ENCODE measurements around the gene MOG.

The MOG gene

GRCh38 chr6:29637247-29637646, 19.6 kb upstream of the MOG start:
- DNase-seq = no peak
- peaks cover 0 to 12% (median 6%) of the 10 kb centered on the region in 4 experiments for H3K4me1 ChIP-seq (ENCODE audit: control extremely low read depth in 1 of 4, control insufficient read depth in 4 of 4, insufficient read depth in 4 of 4, low read length in 3 of 4)
- H3K27me3 ChIP-seq (replicated peaks in 2 of 5; ENCODE audit: control insufficient read depth in 4 of 5, insufficient read depth in 5 of 5, low read length in 4 of 5) = peaks cover 0 to 5% (median 0%) of the 10 kb centered on the region in 5 experiments
- no peak overlapping the region for H3K4me3 ChIP-seq (ENCODE audit: control insufficient read depth in 1 of 7, extremely low read depth in 1 of 7, insufficient read depth in 4 of 7, low read depth in 2 of 7, low read length in 6 of 7)
- no peak overlapping the region for H3K27ac ChIP-seq (ENCODE audit: insufficient read depth in 1 of 2, low read depth in 1 of 2, low read length in 2 of 2, poor library complexity in 1 of 2, severe bottlenecking in 2 of 2)
- CTCF ChIA-PET = interaction anchor here (5.1 kb wide), 1 partner anchor 17 kb away, joined by 24 read pairs; no protein-coding TSS in a partner anchor
- H3K9me3 ChIP-seq (ENCODE audit: control extremely low read depth in 1 of 5, control insufficient read depth in 4 of 5, insufficient read depth in 2 of 5, low read depth in 1 of 5, low read length in 4 of 5) = no peaks in the 10 kb centered on the region
- 100% methylated on average over 5 of the region's 9 CpGs for WGBS (ENCODE audit: insufficient coverage)
- POLR2A ChIA-PET = no interaction called here
- H3K36me3 ChIP-seq (ENCODE audit: control insufficient read depth in 4 of 4, insufficient read depth in 4 of 4, low read length in 3 of 4) = no peaks in the 10 kb centered on the region

GRCh38 chr6:29641430-29642148, 15.3 kb upstream of the MOG start:
- no peak for DNase-seq
- no peaks in the 10 kb centered on the region for H3K27me3 ChIP-seq (replicated peaks in 2 of 5; ENCODE audit: control insufficient read depth in 4 of 5, insufficient read depth in 5 of 5, low read length in 4 of 5)
- no peak overlapping the region for H3K4me3 ChIP-seq (ENCODE audit: control insufficient read depth in 1 of 7, extremely low read depth in 1 of 7, insufficient read depth in 4 of 7, low read depth in 2 of 7, low read length in 6 of 7)
- H3K4me1 ChIP-seq (ENCODE audit: control extremely low read depth in 1 of 4, control insufficient read depth in 4 of 4, insufficient read depth in 4 of 4, low read length in 3 of 4) = no peaks in the 10 kb centered on the region
- H3K9me3 ChIP-seq (ENCODE audit: control extremely low read depth in 1 of 5, control insufficient read depth in 4 of 5, insufficient read depth in 2 of 5, low read depth in 1 of 5, low read length in 4 of 5) = no peaks in the 10 kb centered on the region
- CTCF ChIA-PET = interaction anchor here (0.9 to 5.1 kb wide), 2 partner anchors 13 to 51 kb away, joined by 3 to 24 read pairs; no protein-coding TSS in a partner anchor
- POLR2A ChIA-PET = no interaction called here
- WGBS (ENCODE audit: insufficient coverage) = 39% methylated on average over 2 of the region's 3 CpGs
- H3K36me3 ChIP-seq (ENCODE audit: control insufficient read depth in 4 of 4, insufficient read depth in 4 of 4, low read length in 3 of 4) = no peaks in the 10 kb centered on the region
- H3K27ac ChIP-seq (ENCODE audit: insufficient read depth in 1 of 2, low read depth in 1 of 2, low read length in 2 of 2, poor library complexity in 1 of 2, severe bottlenecking in 2 of 2) = no peak overlapping the region

- no peaks in the 10 kb centered on the region for H3K9me3 ChIP-seq (ENCODE audit: control extremely low read depth in 1 of 5, control insufficient read depth in 4 of 5, insufficient read depth in 2 of 5, low read depth in 1 of 5, low read length in 4 of 5)
- WGBS (ENCODE audit: insufficient coverage) = 98% methylated on average over 19 of the region's 23 CpGs
- peak in 2 of 3 donors; percentile 37 to 42 for DNase-seq
- H3K27ac ChIP-seq (ENCODE audit: insufficient read depth in 1 of 2, low read depth in 1 of 2, low read length in 2 of 2, poor library complexity in 1 of 2, severe bottlenecking in 2 of 2) = no peak overlapping the region
- no peaks in the 10 kb centered on the region for H3K27me3 ChIP-seq (replicated peaks in 2 of 5; ENCODE audit: control insufficient read depth in 4 of 5, insufficient read depth in 5 of 5, low read length in 4 of 5)
- ChIA-PET CTCF (interaction anchor here (0.7 to 4.2 kb wide), 8 partner anchors 9 to 811 kb away, joined by 3 to 31 read pairs (median 4); no protein-coding TSS in a partner anchor), POLR2A (no interaction called here)
- H3K4me3 ChIP-seq (ENCODE audit: control insufficient read depth in 1 of 7, extremely low read depth in 1 of 7, insufficient read depth in 4 of 7, low read depth in 2 of 7, low read length in 6 of 7) = no peak overlapping the region
- H3K4me1 ChIP-seq (ENCODE audit: control extremely low read depth in 1 of 4, control insufficient read depth in 4 of 4, insufficient read depth in 4 of 4, low read length in 3 of 4) = peaks cover 3 to 12% (median 8%) of the 10 kb centered on the region in 4 experiments
- no peaks in the 10 kb centered on the region for H3K36me3 ChIP-seq (ENCODE audit: control insufficient read depth in 4 of 4, insufficient read depth in 4 of 4, low read length in 3 of 4)
Measured at GRCh38 chr6:29647927-29648642, 8.8 kb upstream of the MOG start.

GRCh38 chr6:29649701-29650673, 6.9 kb upstream of the MOG start:
- peaks cover 0 to 4% (median 0%) of the 10 kb centered on the region in 5 experiments for H3K27me3 ChIP-seq (replicated peaks in 2 of 5; ENCODE audit: control insufficient read depth in 4 of 5, insufficient read depth in 5 of 5, low read length in 4 of 5)
- no peaks in the 10 kb centered on the region for H3K36me3 ChIP-seq (ENCODE audit: control insufficient read depth in 4 of 4, insufficient read depth in 4 of 4, low read length in 3 of 4)
- ChIA-PET POLR2A (interaction anchor here (1.0 kb wide), 2 partner anchors 17 to 46 kb away, joined by 3 read pairs; partner anchors contain the start of gene GABBR1), CTCF (interaction anchor here (0.6 to 4.2 kb wide), 21 partner anchors 9 to 413 kb away, joined by 3 to 31 read pairs (median 4); partner anchors contain the start of gene OR2H2)
- peak; percentile 98 to 99 (median 99) for DNase-seq
- H3K4me1 ChIP-seq (ENCODE audit: control extremely low read depth in 1 of 4, control insufficient read depth in 4 of 4, insufficient read depth in 4 of 4, low read length in 3 of 4) = peaks cover 3 to 12% (median 8%) of the 10 kb centered on the region in 4 experiments
- peak overlapping the region; percentile 50 to 95 (median 82) for H3K4me3 ChIP-seq (ENCODE audit: control insufficient read depth in 1 of 7, extremely low read depth in 1 of 7, insufficient read depth in 4 of 7, low read depth in 2 of 7, low read length in 6 of 7)
- H3K9me3 ChIP-seq (ENCODE audit: control extremely low read depth in 1 of 5, control insufficient read depth in 4 of 5, insufficient read depth in 2 of 5, low read depth in 1 of 5, low read length in 4 of 5) = no peaks in the 10 kb centered on the region
- peak overlapping the region; percentile 89 to 92 for H3K27ac ChIP-seq (ENCODE audit: insufficient read depth in 1 of 2, low read depth in 1 of 2, low read length in 2 of 2, poor library complexity in 1 of 2, severe bottlenecking in 2 of 2)
- 0% methylated on average over 24 of the region's 33 CpGs for WGBS (ENCODE audit: insufficient coverage)

- no peak overlapping the region for H3K4me3 ChIP-seq (ENCODE audit: control insufficient read depth in 1 of 7, extremely low read depth in 1 of 7, insufficient read depth in 4 of 7, low read depth in 2 of 7, low read length in 6 of 7)
- H3K27me3 ChIP-seq (replicated peaks in 2 of 5; ENCODE audit: control insufficient read depth in 4 of 5, insufficient read depth in 5 of 5, low read length in 4 of 5) = peaks cover 0 to 7% (median 5%) of the 10 kb centered on the region in 5 experiments
- CTCF ChIA-PET = interaction anchor here (1.4 to 5.7 kb wide), 7 partner anchors 12 to 107 kb away, joined by 3 to 65 read pairs (median 5); partner anchors contain the start of gene OR2H2
- H3K27ac ChIP-seq (ENCODE audit: insufficient read depth in 1 of 2, low read depth in 1 of 2, low read length in 2 of 2, poor library complexity in 1 of 2, severe bottlenecking in 2 of 2) = no peak overlapping the region
- H3K36me3 ChIP-seq (ENCODE audit: control insufficient read depth in 4 of 4, insufficient read depth in 4 of 4, low read length in 3 of 4) = no peaks in the 10 kb centered on the region
- 63% methylated on average over 3 of the region's 8 CpGs for WGBS (ENCODE audit: insufficient coverage)
- peak; percentile 35 to 66 (median 59) for DNase-seq
- no peaks in the 10 kb centered on the region for H3K9me3 ChIP-seq (ENCODE audit: control extremely low read depth in 1 of 5, control insufficient read depth in 4 of 5, insufficient read depth in 2 of 5, low read depth in 1 of 5, low read length in 4 of 5)
- POLR2A ChIA-PET = interaction anchor here (0.6 kb wide), 1 partner anchor 37 kb away, joined by 3 read pairs; no protein-coding TSS in a partner anchor
- H3K4me1 ChIP-seq (ENCODE audit: control extremely low read depth in 1 of 4, control insufficient read depth in 4 of 4, insufficient read depth in 4 of 4, low read length in 3 of 4) = peaks cover 3 to 12% (median 8%) of the 10 kb centered on the region in 4 experiments
Measured at GRCh38 chr6:29651413-29652197, 5.3 kb upstream of the MOG start.

- 97% methylated on average over 8 of the region's 10 CpGs for WGBS (ENCODE audit: insufficient coverage)
- Histone ChIP-seq H3K4me1 (ENCODE audit: control extremely low read depth in 1 of 4, control insufficient read depth in 4 of 4, insufficient read depth in 4 of 4, low read length in 3 of 4) (peaks cover 3 to 12% (median 8%) of the 10 kb centered on the region in 4 experiments), H3K9me3 (ENCODE audit: control extremely low read depth in 1 of 5, control insufficient read depth in 4 of 5, insufficient read depth in 2 of 5, low read depth in 1 of 5, low read length in 4 of 5) (no peaks in the 10 kb centered on the region), H3K27me3 (replicated peaks in 2 of 5; ENCODE audit: control insufficient read depth in 4 of 5, insufficient read depth in 5 of 5, low read length in 4 of 5) (peaks cover 0 to 7% (median 5%) of the 10 kb centered on the region in 5 experiments), H3K27ac (ENCODE audit: insufficient read depth in 1 of 2, low read depth in 1 of 2, low read length in 2 of 2, poor library complexity in 1 of 2, severe bottlenecking in 2 of 2) (no peak overlapping the region), H3K36me3 (ENCODE audit: control insufficient read depth in 4 of 4, insufficient read depth in 4 of 4, low read length in 3 of 4) (no peaks in the 10 kb centered on the region), H3K4me3 (ENCODE audit: control insufficient read depth in 1 of 7, extremely low read depth in 1 of 7, insufficient read depth in 4 of 7, low read depth in 2 of 7, low read length in 6 of 7) (no peak overlapping the region)
- ChIA-PET CTCF (interaction anchor here (1.0 to 5.7 kb wide), 5 partner anchors 12 to 46 kb away, joined by 3 to 65 read pairs (median 5); no protein-coding TSS in a partner anchor), POLR2A (no interaction called here)
- DNase-seq = no peak
Measured at GRCh38 chr6:29652198-29652584, 4.7 kb upstream of the MOG start.

Measured in common myeloid progenitor, CD34-positive (primary cell).